Loucy (cell line): ENCODE measurements around the gene FETUB.

Experiments used
- H2AFZ ChIP-seq: fragments of 200-600 bp; sonication (generic); 2 replicates; pipeline ENCODE4 v1.6.0; 2016; ENCODE audit warnings: antibody characterized with exemption, mild to moderate bottlenecking, low read length, moderate library complexity
- H3F3A ChIP-seq: fragments of 200-600 bp; 2 replicates; pipeline ENCODE4 v1.6.0; 2016; ENCODE audit warnings: antibody characterized with exemption, low read depth, mild to moderate bottlenecking
- H3K27me3 ChIP-seq: fragments of 200-600 bp; sonication (generic); 2 replicates; pipeline ENCODE4 v1.6.1; 2014; ENCODE audit warnings: low read length, mild to moderate bottlenecking; ENCODE audit not compliant: insufficient read depth, poor library complexity, severe bottlenecking
- H3K36me3 ChIP-seq: fragments of 200-600 bp; sonication (generic); 2 replicates; pipeline ENCODE4 v1.6.1; 2016; ENCODE audit warnings: low read length; ENCODE audit not compliant: insufficient read depth
- H3K4me1 ChIP-seq: fragments of 200-600 bp; sonication (generic); 2 replicates; pipeline ENCODE4 v1.5.1; 2014; ENCODE audit warnings: low read length, mild to moderate bottlenecking; ENCODE audit not compliant: insufficient read depth, poor library complexity, severe bottlenecking
- H3K4me2 ChIP-seq: fragments of 200-600 bp; sonication (generic); 2 replicates; pipeline ENCODE4 v1.6.0; 2014; ENCODE audit warnings: antibody characterized with exemption, low read length, low read depth, mild to moderate bottlenecking; ENCODE audit not compliant: poor library complexity, severe bottlenecking
- H3K4me3 ChIP-seq: fragments of 200-600 bp; sonication (generic); 2 replicates; pipeline ENCODE4 v1.5.1; 2014; ENCODE audit warnings: low read length, mild to moderate bottlenecking, mixed read lengths; ENCODE audit not compliant: poor library complexity, severe bottlenecking
- H3K79me2 ChIP-seq: fragments of 200-600 bp; sonication (generic); 2 replicates; pipeline ENCODE4 v1.6.1; 2014; ENCODE audit warnings: low read length; ENCODE audit not compliant: insufficient read depth
- H3K9ac ChIP-seq: fragments of 200-600 bp; sonication (generic); 2 replicates; pipeline ENCODE4 v1.6.0; 2014; ENCODE audit warnings: mild to moderate bottlenecking, low read depth, low read length, moderate library complexity; ENCODE audit not compliant: poor library complexity, severe bottlenecking
- H3K9me2 ChIP-seq: fragments of 200-600 bp; sonication (generic); replicated peaks from 2 replicates; pipeline ENCODE4 v1.6.1; 2016; ENCODE audit warnings: low read depth, low read length, mixed read lengths
- H3K9me3 ChIP-seq: fragments of 200-600 bp; sonication (generic); 2 replicates; pipeline ENCODE4 v1.6.1; 2014; ENCODE audit warnings: mild to moderate bottlenecking, antibody characterized with exemption, low read length, low read depth; ENCODE audit not compliant: insufficient read depth
- H4K20me1 ChIP-seq: fragments of 200-600 bp; sonication (generic); 2 replicates; pipeline ENCODE4 v1.6.0; 2014; ENCODE audit warnings: antibody characterized with exemption, low read length, mild to moderate bottlenecking; ENCODE audit not compliant: insufficient read depth, poor library complexity, severe bottlenecking
- EZH2phosphoT487 ChIP-seq: fragments of 200-600 bp; IDR thresholded peaks from 2 replicates; pipeline ENCODE4 v1.6.1; 2018; ENCODE audit warnings: antibody characterized with exemption, mild to moderate bottlenecking, moderate library complexity, borderline replicate concordance
- TF ChIP-seq, protein P1 (sequence below): fragments of 200-600 bp; sonication (generic); conservative IDR thresholded peaks from 2 replicates; pipeline ENCODE4 v1.5.1; 2014; ENCODE audit warnings: mild to moderate bottlenecking, antibody characterized with exemption, low read length

FETUB gene

DNA sequence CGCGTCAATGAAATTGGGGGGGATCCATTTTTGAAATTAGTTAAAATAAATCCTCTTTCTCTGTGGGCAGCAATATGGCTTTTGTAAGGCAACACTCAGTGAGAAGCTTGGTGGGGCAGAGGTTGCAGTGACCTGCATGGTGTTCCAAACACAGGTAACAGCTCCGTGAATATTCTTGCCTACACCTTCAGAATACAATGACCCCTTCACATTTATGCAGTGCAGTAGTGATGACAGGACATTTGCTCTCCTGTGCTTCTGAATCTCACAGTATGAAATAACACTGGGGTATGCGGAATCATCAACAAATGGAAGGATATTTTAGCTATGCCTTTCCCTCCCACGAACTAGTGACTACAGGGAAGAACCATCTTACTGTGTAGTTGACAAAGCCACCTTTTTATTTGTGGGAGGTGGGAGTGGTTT, 20.4 kb upstream of the FETUB start:
- Histone ChIP-seq H3K4me3 (no peak overlapping the region), H3K9me3 (no peaks in the 10 kb centered on the region), H3F3A (no peaks in the 10 kb centered on the region), H3K9me2 (no peaks in the 10 kb centered on the region), H3K4me1 (peaks cover 2% of the 10 kb centered on the region), H2AFZ (no peak overlapping the region), H4K20me1 (no peaks in the 10 kb centered on the region), H3K4me2 (no peak overlapping the region), H3K27me3 (no peaks in the 10 kb centered on the region), H3K9ac (no peak overlapping the region), H3K79me2 (no peaks in the 10 kb centered on the region), H3K36me3 (no peaks in the 10 kb centered on the region)
- TF ChIP-seq EZH2phosphoT487 = no peak
- TF ChIP-seq, protein P1, sequence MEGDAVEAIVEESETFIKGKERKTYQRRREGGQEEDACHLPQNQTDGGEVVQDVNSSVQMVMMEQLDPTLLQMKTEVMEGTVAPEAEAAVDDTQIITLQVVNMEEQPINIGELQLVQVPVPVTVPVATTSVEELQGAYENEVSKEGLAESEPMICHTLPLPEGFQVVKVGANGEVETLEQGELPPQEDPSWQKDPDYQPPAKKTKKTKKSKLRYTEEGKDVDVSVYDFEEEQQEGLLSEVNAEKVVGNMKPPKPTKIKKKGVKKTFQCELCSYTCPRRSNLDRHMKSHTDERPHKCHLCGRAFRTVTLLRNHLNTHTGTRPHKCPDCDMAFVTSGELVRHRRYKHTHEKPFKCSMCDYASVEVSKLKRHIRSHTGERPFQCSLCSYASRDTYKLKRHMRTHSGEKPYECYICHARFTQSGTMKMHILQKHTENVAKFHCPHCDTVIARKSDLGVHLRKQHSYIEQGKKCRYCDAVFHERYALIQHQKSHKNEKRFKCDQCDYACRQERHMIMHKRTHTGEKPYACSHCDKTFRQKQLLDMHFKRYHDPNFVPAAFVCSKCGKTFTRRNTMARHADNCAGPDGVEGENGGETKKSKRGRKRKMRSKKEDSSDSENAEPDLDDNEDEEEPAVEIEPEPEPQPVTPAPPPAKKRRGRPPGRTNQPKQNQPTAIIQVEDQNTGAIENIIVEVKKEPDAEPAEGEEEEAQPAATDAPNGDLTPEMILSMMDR = no peak

GRCh38 chr3:186620213-186621092, 19.7 kb upstream of the FETUB start:
- Histone ChIP-seq H3K79me2 (no peaks in the 10 kb centered on the region), H3K9ac (no peak overlapping the region), H3K4me3 (no peak overlapping the region), H3K4me2 (no peak overlapping the region), H3K9me2 (no peaks in the 10 kb centered on the region), H3K9me3 (no peaks in the 10 kb centered on the region), H2AFZ (no peak overlapping the region), H3F3A (no peaks in the 10 kb centered on the region), H4K20me1 (no peaks in the 10 kb centered on the region), H3K27me3 (no peaks in the 10 kb centered on the region), H3K36me3 (no peaks in the 10 kb centered on the region), H3K4me1 (peaks cover 2% of the 10 kb centered on the region)
- TF ChIP-seq, protein P1 = no peak
- no peak for TF ChIP-seq EZH2phosphoT487

DNA sequence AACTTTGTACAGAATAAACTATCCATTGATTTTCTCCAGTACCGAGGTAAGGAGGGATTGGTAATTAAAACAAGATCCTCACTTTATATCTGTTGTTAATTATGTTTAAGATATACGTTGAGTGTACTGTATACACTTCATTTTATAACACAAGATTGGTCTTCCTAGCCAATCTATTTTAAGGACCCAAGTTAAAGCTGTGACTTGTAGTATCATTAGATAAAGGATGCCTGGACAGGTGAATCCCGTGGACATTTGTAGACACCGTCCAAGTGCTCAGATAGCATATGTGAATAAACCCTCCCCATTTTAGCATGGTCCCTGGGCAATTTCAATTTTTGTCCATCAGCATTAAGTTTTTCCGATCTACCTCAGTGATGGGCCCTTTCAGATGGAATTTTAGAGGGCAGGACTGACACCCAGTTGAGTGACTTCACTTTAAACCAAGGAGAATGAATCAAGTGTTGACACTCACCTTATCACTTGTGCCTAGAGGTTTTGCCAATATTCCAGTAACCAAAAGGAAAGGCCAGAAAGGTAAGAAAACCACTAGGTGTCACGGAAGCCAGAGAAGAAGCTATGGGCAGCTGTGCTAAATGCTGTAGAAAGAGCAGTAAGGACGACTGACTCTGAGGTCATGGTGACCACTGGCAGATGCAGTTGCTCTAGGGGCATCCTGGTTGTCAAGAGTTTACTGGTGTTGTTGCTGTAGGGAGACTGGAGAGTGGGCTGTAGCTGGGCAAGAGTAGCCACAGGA, 18.1 kb upstream of the FETUB start:
- no peaks in the 10 kb centered on the region for H3K9me3 ChIP-seq
- no peaks in the 10 kb centered on the region for H3K36me3 ChIP-seq
- H2AFZ ChIP-seq = no peak overlapping the region
- H3K9ac ChIP-seq = no peak overlapping the region
- H3K9me2 ChIP-seq = no peaks in the 10 kb centered on the region
- no peaks in the 10 kb centered on the region for H3K4me1 ChIP-seq
- H3K79me2 ChIP-seq = no peaks in the 10 kb centered on the region
- no peak overlapping the region for H3K4me3 ChIP-seq
- no peak overlapping the region for H3K4me2 ChIP-seq
- no peak for TF ChIP-seq EZH2phosphoT487
- TF ChIP-seq, protein P1 = no peak
- no peaks in the 10 kb centered on the region for H4K20me1 ChIP-seq
- no peaks in the 10 kb centered on the region for H3K27me3 ChIP-seq
- no peaks in the 10 kb centered on the region for H3F3A ChIP-seq
